ENCODE results near the gene CZIB.
"Not testable (repeated sequence)": the region's sequence is repeated elsewhere in the genome, so short reads cannot be mapped to it uniquely, and the experiment has no call there.

Gene CZIB

GRCh38 chr1:53187401-53187800 lies 33.0 kb downstream of the CZIB start:
- no peak overlapping the region for H3K27ac ChIP-seq
- no peak for TF ChIP-seq CTCF (IDR thresholded peaks at IDR 0.05)
- no peak for TF ChIP-seq ZFX (IDR thresholded peaks at IDR 0.05; ENCODE audit: borderline replicate concordance)

GRCh38 chr1:53186533-53186932 lies 33.9 kb downstream of the CZIB start:
- TF ChIP-seq CTCF (IDR thresholded peaks at IDR 0.05) (no peak), ZFX (IDR thresholded peaks at IDR 0.05; ENCODE audit: borderline replicate concordance) (no peak)
- no peak overlapping the region for H3K27ac ChIP-seq

GRCh38 chr1:53185955-53186297 lies 34.5 kb downstream of the CZIB start:
- peak; percentile 46 for TF ChIP-seq CTCF (IDR thresholded peaks at IDR 0.05)
- H3K27ac ChIP-seq, result not testable (repeated sequence)

GRCh38 chr1:53183095-53183990 lies 37.1 kb downstream of the CZIB start:
- H3K27ac ChIP-seq, result no peak overlapping the region
- no peak for TF ChIP-seq ZFX (IDR thresholded peaks at IDR 0.05; ENCODE audit: borderline replicate concordance)
- no peak for TF ChIP-seq CTCF (IDR thresholded peaks at IDR 0.05)

GRCh38 chr1:53182716-53183094 lies 37.7 kb downstream of the CZIB start:
- TF ChIP-seq ZFX (IDR thresholded peaks at IDR 0.05; ENCODE audit: borderline replicate concordance), result no peak
- no peak for TF ChIP-seq CTCF (IDR thresholded peaks at IDR 0.05)
- no peak overlapping the region for H3K27ac ChIP-seq

GRCh38 chr1:53182111-53182593 lies 38.3 kb downstream of the CZIB start:
- no peak overlapping the region for H3K27ac ChIP-seq
- TF ChIP-seq ZFX (IDR thresholded peaks at IDR 0.05; ENCODE audit: borderline replicate concordance), result no peak
- TF ChIP-seq CTCF (IDR thresholded peaks at IDR 0.05), result peak; percentile 94

- TF ChIP-seq CTCF (IDR thresholded peaks at IDR 0.05) (no peak), ZFX (IDR thresholded peaks at IDR 0.05; ENCODE audit: borderline replicate concordance) (no peak)
- no peak overlapping the region for H3K27ac ChIP-seq
These were observed 39.5 kb downstream of the CZIB start for GRCh38 chr1:53180951-53181350.

Data from 22Rv1 (cell line).